ENCODE results near the gene PCAT7. TPM values are rescaled to one million over a fixed set of nuclear protein-coding genes. Genes with fewer than 3 reads are reported as not detected.

The PCAT7 gene
- total and polyA plus RNA-seq, 10 of the 15 experiments (the other 5 are each of a cell fraction or from before 2014, with no cell fraction given), result 0.04 TPM; not detected in 9

DNA sequence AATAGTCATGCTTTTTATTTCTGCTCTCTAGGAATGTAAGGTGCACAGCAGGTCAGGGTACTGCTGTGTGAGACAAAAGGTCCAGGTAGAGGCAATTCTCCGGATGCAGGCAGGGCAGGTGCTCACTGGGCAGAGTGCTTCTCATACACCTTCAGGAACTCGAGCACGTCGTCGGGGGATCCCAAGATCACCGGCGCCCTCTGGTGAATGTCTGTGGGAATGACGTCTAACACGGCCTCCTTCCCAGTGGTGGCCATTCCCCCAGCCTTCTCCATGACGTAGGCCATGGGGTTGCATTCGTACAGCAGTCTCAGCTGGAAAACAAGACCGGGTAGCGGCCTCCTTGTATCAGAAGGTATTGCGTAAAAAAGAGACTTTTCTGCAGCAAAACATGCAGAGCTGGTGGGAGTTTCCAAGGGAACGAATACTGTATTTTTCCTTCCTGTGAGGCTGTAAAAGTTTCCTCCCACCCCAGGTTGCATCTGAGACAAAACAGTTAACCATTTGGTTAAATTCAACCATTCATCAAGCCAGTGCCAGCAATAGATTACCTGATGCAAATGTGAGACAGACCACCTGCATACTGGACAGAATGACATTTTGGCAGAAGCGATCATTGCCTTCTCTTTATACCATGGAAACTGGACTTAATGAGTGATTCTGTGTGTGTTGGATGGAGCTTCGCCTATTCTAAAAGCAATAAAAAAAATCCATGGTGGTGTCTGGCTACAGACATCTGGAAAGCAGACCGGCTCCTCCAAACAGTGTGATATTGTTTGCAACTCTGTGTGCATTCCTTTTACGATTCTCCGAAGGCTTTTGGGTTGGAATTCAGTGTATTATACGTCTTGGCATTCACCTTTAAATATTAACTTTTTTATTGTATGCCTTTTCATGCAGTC lies 48.6 kb downstream of the PCAT7 start:
- ChIA-PET RAD21 (ENCODE audit: unreplicated experiment) (no interaction called here), POLR2A (no interaction called here), SMC1A (ENCODE audit: uncharacterized antibody, unreplicated experiment) (interaction anchor here (1.6 to 2.0 kb wide), 2 partner anchors 17 to 49 kb away, joined by 4 to 5 read pairs; partner anchors contain the start of gene PCAT7), CTCF (interaction anchor here (1.0 to 1.3 kb wide), 3 partner anchors 46 to 52 kb away, joined by 3 to 5 read pairs (median 4); partner anchors contain the start of gene PCAT7)
- no peaks in the 10 kb centered on the region for H4K20me1 ChIP-seq (ENCODE audit: control insufficient read depth, insufficient read depth)
- H3K4me1 ChIP-seq (ENCODE audit: control insufficient read depth, insufficient read depth, low read length), result peaks cover 3% of the 10 kb centered on the region; the same call in 1 of the 2 replicates
- no peaks in the 10 kb centered on the region for H3K79me2 ChIP-seq (ENCODE audit: control insufficient read depth, insufficient read depth, low read length)
- H3K36me3 ChIP-seq (ENCODE audit: control insufficient read depth in 2 of 2, insufficient read depth in 2 of 2, low read length in 1 of 2), result no peaks in the 10 kb centered on the region
- no peaks in the 10 kb centered on the region for H3K9me3 ChIP-seq (replicated peaks; ENCODE audit: control insufficient read depth, insufficient read depth, low read length)
- FAIRE-seq (peak; percentile 76), ATAC-seq (peak; percentile 95), DNase-seq (ENCODE audit: low read depth, low spot score) (peak; percentile 16)
- H2AFZ ChIP-seq (ENCODE audit: control insufficient read depth, low read depth, low read length), result no peak overlapping the region
- in situ Hi-C loops (cut with MboI) (no loop called here), intact Hi-C loops (cut with micrococcal nuclease; ENCODE audit: unreplicated experiment) (loop anchor here (1.0 kb wide), 1 partner anchor 49 kb away; no protein-coding TSS in a partner anchor)
- no peak overlapping the region for H3K27ac ChIP-seq (ENCODE audit: control insufficient read depth, insufficient read depth)
- no peak overlapping the region for H3K9ac ChIP-seq (ENCODE audit: control insufficient read depth, insufficient read depth, low read length)
- no TSS peak for BruUV-seq (replicated peaks)
- H3K4me2 ChIP-seq (ENCODE audit: control insufficient read depth, insufficient read depth), result no peak overlapping the region
- peaks cover 0 to 10% of the 10 kb centered on the region in 2 experiments; a peak in 2 of 4 replicates for H3K27me3 ChIP-seq (replicated peaks in 1 of 2; ENCODE audit: control insufficient read depth in 2 of 2, insufficient read depth in 2 of 2, low read length in 1 of 2)
- 23% methylated on average over 21 of the region's 21 CpGs for WGBS (ENCODE audit: insufficient coverage, insufficient replicate concordance, low lambda C conversion rate, missing lambda C conversion rate)
- TF ChIP-seq ZSCAN29 (IDR thresholded peaks at IDR 0.05), result no peak
- TF ChIP-seq ATF7 (IDR thresholded peaks at IDR 0.05; ENCODE audit: low read depth), result peak; percentile 51; the same call in 1 of the 2 replicates
- peak; percentile 81 for TF ChIP-seq RAD21 (IDR thresholded peaks at IDR 0.05; ENCODE audit: insufficient read depth, low read depth, low read length)
- TF ChIP-seq, protein P1, sequence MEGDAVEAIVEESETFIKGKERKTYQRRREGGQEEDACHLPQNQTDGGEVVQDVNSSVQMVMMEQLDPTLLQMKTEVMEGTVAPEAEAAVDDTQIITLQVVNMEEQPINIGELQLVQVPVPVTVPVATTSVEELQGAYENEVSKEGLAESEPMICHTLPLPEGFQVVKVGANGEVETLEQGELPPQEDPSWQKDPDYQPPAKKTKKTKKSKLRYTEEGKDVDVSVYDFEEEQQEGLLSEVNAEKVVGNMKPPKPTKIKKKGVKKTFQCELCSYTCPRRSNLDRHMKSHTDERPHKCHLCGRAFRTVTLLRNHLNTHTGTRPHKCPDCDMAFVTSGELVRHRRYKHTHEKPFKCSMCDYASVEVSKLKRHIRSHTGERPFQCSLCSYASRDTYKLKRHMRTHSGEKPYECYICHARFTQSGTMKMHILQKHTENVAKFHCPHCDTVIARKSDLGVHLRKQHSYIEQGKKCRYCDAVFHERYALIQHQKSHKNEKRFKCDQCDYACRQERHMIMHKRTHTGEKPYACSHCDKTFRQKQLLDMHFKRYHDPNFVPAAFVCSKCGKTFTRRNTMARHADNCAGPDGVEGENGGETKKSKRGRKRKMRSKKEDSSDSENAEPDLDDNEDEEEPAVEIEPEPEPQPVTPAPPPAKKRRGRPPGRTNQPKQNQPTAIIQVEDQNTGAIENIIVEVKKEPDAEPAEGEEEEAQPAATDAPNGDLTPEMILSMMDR (IDR thresholded peaks at IDR 0.05 in 2 of 3, conservative IDR thresholded peaks at IDR 0.05 in 1 of 3; ENCODE audit: control insufficient read depth in 2 of 3, extremely low read depth in 1 of 3, insufficient read depth in 1 of 3, low read depth in 3 of 3, low read length in 3 of 3), result peak; percentile 73 to 85 (median 77)
- no peak for TF ChIP-seq CEBPB (IDR thresholded peaks at IDR 0.05; ENCODE audit: borderline replicate concordance in 1 of 2, low read depth in 2 of 2, low read length in 2 of 2)
- TF ChIP-seq SREBF1 (IDR thresholded peaks at IDR 0.05; ENCODE audit: low read length), result no peak
- peak; percentile 83 for TF ChIP-seq YY1 (IDR thresholded peaks at IDR 0.05; ENCODE audit: low read depth, low read length)
- 0 out of 2 replicates have a peak, but pooled peaks have one; percentile 24 for TF ChIP-seq IKZF1 (conservative IDR thresholded peaks at IDR 0.05)
- 0 out of 2 replicates have a peak, but pooled peaks have one; percentile 13 for TF ChIP-seq RUNX3 (IDR thresholded peaks at IDR 0.05; ENCODE audit: low read length)
- peak; percentile 80 for TF ChIP-seq CREM (IDR thresholded peaks at IDR 0.05; ENCODE audit: low read depth)
- no peak for TF ChIP-seq MEF2A (IDR thresholded peaks at IDR 0.05; ENCODE audit: insufficient read depth, low read depth, low read length)
- TF ChIP-seq SUPT20H (IDR thresholded peaks at IDR 0.05; ENCODE audit: borderline replicate concordance, control insufficient read depth, low read depth, low read length), result no peak
- peak; percentile 51; the same call in 1 of the 2 replicates for TF ChIP-seq CREB1 (IDR thresholded peaks at IDR 0.05; ENCODE audit: low read depth)
- 0 out of 2 replicates have a peak, but pooled peaks have one; percentile 23 for TF ChIP-seq LARP7 (IDR thresholded peaks at IDR 0.05)
- TF ChIP-seq TCF12 (IDR thresholded peaks at IDR 0.05; ENCODE audit: low read depth, low read length), result no peak
- TF ChIP-seq RFX5 (IDR thresholded peaks at IDR 0.05; ENCODE audit: low read depth, low read length), result 0 out of 2 replicates have a peak, but pooled peaks have one; percentile 15
- TF ChIP-seq SMC3 (IDR thresholded peaks at IDR 0.05; ENCODE audit: borderline replicate concordance, low read length), result peak; percentile 90
- TF ChIP-seq, protein P2, sequence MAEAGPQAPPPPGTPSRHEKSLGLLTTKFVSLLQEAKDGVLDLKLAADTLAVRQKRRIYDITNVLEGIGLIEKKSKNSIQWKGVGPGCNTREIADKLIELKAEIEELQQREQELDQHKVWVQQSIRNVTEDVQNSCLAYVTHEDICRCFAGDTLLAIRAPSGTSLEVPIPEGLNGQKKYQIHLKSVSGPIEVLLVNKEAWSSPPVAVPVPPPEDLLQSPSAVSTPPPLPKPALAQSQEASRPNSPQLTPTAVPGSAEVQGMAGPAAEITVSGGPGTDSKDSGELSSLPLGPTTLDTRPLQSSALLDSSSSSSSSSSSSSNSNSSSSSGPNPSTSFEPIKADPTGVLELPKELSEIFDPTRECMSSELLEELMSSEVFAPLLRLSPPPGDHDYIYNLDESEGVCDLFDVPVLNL (IDR thresholded peaks at IDR 0.05; ENCODE audit: low read depth, low read length), result no peak
- H3K4me3 ChIP-seq, result no peak overlapping the region

Measured in GM12878 (cell line).